Ectodermal cell (in vitro differentiated cells): ENCODE measurements around the gene ZHX3. TPM values are rescaled to one million over a fixed set of nuclear protein-coding genes. Genes with fewer than 3 reads are reported as not detected.

ENCODE experiments used
- H3K27ac ChIP-seq: 2 replicates; pipeline ENCODE4 v1.7.0; 2013; ENCODE audit warnings: mild to moderate bottlenecking, low read depth, low read length; ENCODE audit not compliant: insufficient read depth, poor library complexity, severe bottlenecking
- H3K27me3 ChIP-seq: 2 replicates; pipeline ENCODE4 v1.7.0; 2013; ENCODE audit warnings: mild to moderate bottlenecking, low read length; ENCODE audit not compliant: insufficient read depth, control insufficient read depth, poor library complexity, severe bottlenecking
- H3K36me3 ChIP-seq: one replicate; pipeline ENCODE4 v1.7.0; 2013; ENCODE audit warnings: low read length; ENCODE audit not compliant: control insufficient read depth, insufficient read depth
- H3K4me1 ChIP-seq: one replicate; pipeline ENCODE4 v1.7.0; 2013; ENCODE audit warnings: low read length; ENCODE audit not compliant: control insufficient read depth, insufficient read depth
- H3K4me3 ChIP-seq: 2 replicates; pipeline ENCODE4 v1.7.0; 2013; ENCODE audit warnings: low read depth, low read length, control low read depth; ENCODE audit not compliant: insufficient read depth
- H3K9me3 ChIP-seq: 2 replicates; pipeline ENCODE4 v1.7.0; 2013; ENCODE audit warnings: mild to moderate bottlenecking, low read length, moderate library complexity; ENCODE audit not compliant: control insufficient read depth
- WGBS, 2 experiments: methylation state at CpG; one replicate each; pipeline ENCODE4 v1.1.7; 2013; ENCODE audit warnings: missing lambda C conversion rate in 2 of 2; 5-methylcytosine and 5-hydroxymethylcytosine counted together
- polyA plus RNA-seq, 4 experiments: library from polyadenylated mRNA; stranded (reverse); fragments of 50-300 nt; gene quantifications; one replicate each; pipeline ENCODE4 v1.2.3, GENCODE V29; 2013

ZHX3 gene
- 8.5 TPM for polyA plus RNA-seq (2013, experiment 1 of 4)
- polyA plus RNA-seq (2013, experiment 2 of 4), result 9.2 TPM
- polyA plus RNA-seq (2013, experiment 3 of 4), result 9.8 TPM
- polyA plus RNA-seq (2013, experiment 4 of 4), result 11.8 TPM

GRCh38 chr20:41317546-41318270, at the start of gene ZHX3:
Gene ZHX3, minus strand, starts transcription at chr20:41317731. Its CDS starts 112,815 bp downstream, at chr20:41204916.
- no peaks in the 10 kb centered on the region for H3K4me1 ChIP-seq
- H3K36me3 ChIP-seq, result no peaks in the 10 kb centered on the region
- peaks cover 7% of the 10 kb centered on the region for H3K27me3 ChIP-seq
- 0 to 2% methylated on average over 63 to 64 of the region's 64 CpGs for WGBS, 2 experiments
- H3K4me3 ChIP-seq, result peak within 1 kb of the TSS; percentile 62
- H3K9me3 ChIP-seq, result no peaks in the 10 kb centered on the region
- no peak within 1 kb of the TSS for H3K27ac ChIP-seq

GRCh38 chr20:41367393-41367695, 49.8 kb upstream of the ZHX3 start:
- Histone ChIP-seq H3K9me3 (no peaks in the 10 kb centered on the region), H3K4me1 (peaks cover 9% of the 10 kb centered on the region), H3K27me3 (peaks cover 48% of the 10 kb centered on the region), H3K36me3 (no peaks in the 10 kb centered on the region), H3K4me3 (no peak overlapping the region), H3K27ac (no peak overlapping the region)
- 58 to 65% methylated on average over 13 of the region's 13 CpGs for WGBS, 2 experiments

DNA sequence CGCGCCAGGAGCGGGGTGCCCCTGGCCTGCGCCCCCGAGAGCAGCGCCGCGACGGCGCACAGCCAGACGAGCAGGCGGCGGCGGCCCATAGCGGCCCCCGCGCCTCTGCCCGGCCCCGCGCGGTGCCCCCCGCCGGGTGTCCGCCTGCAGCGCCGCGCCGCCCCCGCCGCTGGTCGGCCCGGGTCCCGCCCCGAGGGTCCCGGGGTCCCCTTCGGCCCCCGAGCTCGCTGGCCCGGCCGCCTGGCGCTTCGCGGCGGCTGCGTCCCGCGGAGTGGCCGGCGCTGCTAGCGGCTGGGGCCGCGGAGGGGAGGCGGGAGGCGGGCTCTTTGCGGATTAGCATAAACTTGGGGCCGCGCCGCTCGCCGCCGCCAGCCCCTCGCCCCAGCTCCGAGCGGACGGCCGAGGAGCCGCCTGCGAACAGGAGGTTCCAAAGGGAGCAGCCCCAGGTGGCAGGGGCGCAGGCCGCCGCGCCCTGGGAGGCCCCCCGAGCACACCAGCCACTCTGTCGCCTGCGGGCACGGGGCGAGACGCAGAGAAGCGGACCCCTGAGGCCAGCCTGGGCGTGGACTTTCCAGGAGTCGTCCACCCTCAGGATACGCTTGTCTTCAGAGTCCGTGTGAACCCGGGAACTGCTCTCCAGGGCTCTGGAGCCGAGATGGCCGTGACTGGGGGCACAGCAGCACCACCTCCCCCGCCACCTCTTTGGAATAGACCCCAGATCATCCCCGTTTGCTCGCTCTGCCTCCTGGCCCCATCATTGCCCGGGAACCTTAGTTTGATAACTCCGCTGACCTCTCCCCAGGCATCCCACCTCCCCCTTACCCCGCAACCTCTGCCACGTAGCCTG, 49.2 kb upstream of the ZHX3 start, which contains the start of gene EMILIN3:
Gene EMILIN3 (minus strand): TSS at position 273 of the 847 bp plus-strand sequence. CDS start 184 bp downstream, at position 89.
- no peaks in the 10 kb centered on the region for H3K36me3 ChIP-seq
- WGBS, 2 experiments, result 3 to 4% methylated on average over 93 of the region's 93 CpGs
- H3K27ac ChIP-seq, result no peak within 1 kb of the TSS
- H3K4me3 ChIP-seq, result peak within 1 kb of the TSS; percentile 35
- peaks cover 9% of the 10 kb centered on the region for H3K4me1 ChIP-seq
- H3K9me3 ChIP-seq, result no peaks in the 10 kb centered on the region
- H3K27me3 ChIP-seq, result peaks cover 48% of the 10 kb centered on the region

- Histone ChIP-seq H3K27ac (no peak overlapping the region), H3K4me1 (peaks cover 9% of the 10 kb centered on the region), H3K9me3 (no peaks in the 10 kb centered on the region), H3K27me3 (peaks cover 48% of the 10 kb centered on the region), H3K36me3 (no peaks in the 10 kb centered on the region), H3K4me3 (peak overlapping the region; percentile 35)
- 6 to 7% methylated on average over 76 of the region's 76 CpGs for WGBS, 2 experiments
Measured at GRCh38 chr20:41365777-41366545, 48.4 kb upstream of the ZHX3 start.

DNA sequence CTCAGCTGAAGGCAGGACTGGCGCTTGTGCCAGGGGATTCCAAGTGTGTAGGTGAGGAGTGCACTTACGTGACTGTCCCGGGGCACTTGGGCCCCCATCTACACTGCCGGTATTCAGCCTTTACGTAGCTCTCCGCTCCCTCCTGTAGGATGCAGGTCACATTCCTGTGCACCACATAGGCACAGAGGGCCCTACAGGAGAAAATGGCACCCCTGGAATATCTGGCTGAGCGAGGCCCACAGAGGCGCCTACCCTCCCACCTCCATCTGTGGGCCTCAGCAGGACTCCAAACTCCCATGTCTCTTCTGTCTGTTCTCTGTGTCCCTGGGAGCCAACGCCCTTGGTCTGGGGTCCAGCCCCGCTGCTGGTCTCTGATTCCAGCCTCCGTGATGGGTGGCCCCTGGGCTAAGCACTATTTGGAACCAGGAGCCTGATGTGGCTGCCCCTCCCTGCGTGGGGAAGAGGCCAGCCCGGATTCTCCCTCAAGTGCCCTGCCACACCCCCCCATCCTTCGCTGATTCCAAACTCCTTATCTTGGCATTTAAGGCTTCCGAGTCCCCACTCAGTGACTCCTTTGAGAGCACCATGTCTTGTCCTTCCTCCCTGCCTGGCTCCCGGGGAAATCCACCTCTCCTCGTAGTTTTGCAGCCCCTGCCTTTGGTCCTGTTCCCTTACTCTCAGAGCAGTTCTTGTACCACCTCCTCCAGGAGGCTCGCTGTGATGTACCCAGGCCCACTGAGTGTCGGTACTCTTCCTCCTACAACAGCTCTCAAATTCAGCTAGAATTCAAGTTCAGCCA, 47.6 kb upstream of the ZHX3 start:
- H3K4me1 ChIP-seq, result peaks cover 9% of the 10 kb centered on the region
- no peaks in the 10 kb centered on the region for H3K36me3 ChIP-seq
- H3K4me3 ChIP-seq, result no peak overlapping the region
- peaks cover 48% of the 10 kb centered on the region for H3K27me3 ChIP-seq
- WGBS, 2 experiments, result 86 to 89% methylated on average over 19 of the region's 19 CpGs
- H3K27ac ChIP-seq, result no peak overlapping the region
- no peaks in the 10 kb centered on the region for H3K9me3 ChIP-seq

DNA sequence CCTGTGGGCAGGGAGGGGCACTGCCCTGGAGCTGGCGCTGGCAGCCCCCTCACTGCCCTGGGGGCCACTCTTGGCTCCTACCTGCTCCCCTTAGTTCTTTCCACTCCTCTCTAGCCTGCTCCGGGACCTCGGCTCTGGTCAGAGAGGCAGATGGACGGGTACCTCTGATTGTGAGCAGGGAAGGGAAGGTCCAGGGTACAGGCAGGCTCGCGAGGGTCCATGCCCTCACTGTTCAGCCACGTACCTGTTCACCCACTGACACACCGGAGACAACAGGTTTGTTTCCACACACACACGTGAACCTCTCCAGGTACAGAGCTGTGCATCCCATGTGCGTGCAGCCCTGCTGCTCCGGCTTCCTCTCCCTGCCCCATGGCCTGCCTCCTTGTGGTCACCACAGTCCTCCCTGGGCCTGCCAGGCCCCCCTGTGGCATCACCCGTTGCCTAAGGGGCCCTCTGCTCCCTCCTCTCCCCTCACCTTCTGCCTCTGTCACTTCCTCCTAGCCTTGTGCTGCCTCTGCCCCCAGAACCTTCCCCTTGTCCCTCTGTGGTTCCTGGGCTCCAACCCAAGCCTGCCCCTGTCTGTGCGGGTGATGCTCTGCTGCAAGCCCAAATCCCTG, 46.8 kb upstream of the ZHX3 start:
- Histone ChIP-seq H3K4me3 (no peak overlapping the region), H3K9me3 (no peaks in the 10 kb centered on the region), H3K4me1 (peaks cover 9% of the 10 kb centered on the region), H3K27ac (no peak overlapping the region), H3K36me3 (no peaks in the 10 kb centered on the region), H3K27me3 (peaks cover 47% of the 10 kb centered on the region)
- WGBS, 2 experiments, result 89 to 93% methylated on average over 13 of the region's 13 CpGs

GRCh38 chr20:41363601-41364000, 46.1 kb upstream of the ZHX3 start:
- 91 to 97% methylated on average over 7 of the region's 7 CpGs for WGBS, 2 experiments
- H3K27ac ChIP-seq, result no peak overlapping the region
- peaks cover 9% of the 10 kb centered on the region for H3K4me1 ChIP-seq
- H3K4me3 ChIP-seq, result no peak overlapping the region
- no peaks in the 10 kb centered on the region for H3K9me3 ChIP-seq
- H3K27me3 ChIP-seq, result peaks cover 44% of the 10 kb centered on the region
- no peaks in the 10 kb centered on the region for H3K36me3 ChIP-seq

DNA sequence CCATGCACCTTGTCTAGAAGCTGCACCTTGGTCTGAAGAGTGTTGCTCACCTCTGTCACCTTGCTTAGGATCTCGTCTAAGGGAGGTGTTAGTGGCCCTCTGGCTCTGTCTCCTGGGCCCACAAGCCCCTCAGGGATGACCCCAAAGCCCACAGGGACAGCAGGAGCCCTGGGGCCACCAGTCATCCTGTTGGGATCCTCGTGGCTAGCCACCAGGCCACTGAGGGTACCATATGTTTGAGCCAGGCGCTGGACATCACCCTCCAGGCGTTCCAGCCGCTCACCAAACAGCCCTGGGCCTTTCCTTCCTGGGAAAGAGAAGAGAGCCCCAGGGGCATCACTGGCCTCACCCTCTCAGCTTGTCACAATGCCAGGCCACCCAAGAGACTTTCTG, 45.2 kb upstream of the ZHX3 start:
- Histone ChIP-seq H3K4me1 (peaks cover 9% of the 10 kb centered on the region), H3K9me3 (no peaks in the 10 kb centered on the region), H3K4me3 (no peak overlapping the region), H3K27ac (no peak overlapping the region), H3K36me3 (no peaks in the 10 kb centered on the region), H3K27me3 (peaks cover 38% of the 10 kb centered on the region)
- WGBS, 2 experiments, result 92 to 95% methylated on average over 5 of the region's 5 CpGs
